ENCODE results near the gene POLR2J.

GRCh38 chr7:102463841-102464576, 14.7 kb downstream of the POLR2J start:
- TF ChIP-seq EZH2 (IDR thresholded peaks at IDR 0.05; ENCODE audit: borderline replicate concordance): no peak
- TF ChIP-seq CTCF (IDR thresholded peaks at IDR 0.05; ENCODE audit: poor library complexity): no peak

Data from hepatocyte (in vitro differentiated cells).